ENCODE data around the gene SNRPB2.

DNA sequence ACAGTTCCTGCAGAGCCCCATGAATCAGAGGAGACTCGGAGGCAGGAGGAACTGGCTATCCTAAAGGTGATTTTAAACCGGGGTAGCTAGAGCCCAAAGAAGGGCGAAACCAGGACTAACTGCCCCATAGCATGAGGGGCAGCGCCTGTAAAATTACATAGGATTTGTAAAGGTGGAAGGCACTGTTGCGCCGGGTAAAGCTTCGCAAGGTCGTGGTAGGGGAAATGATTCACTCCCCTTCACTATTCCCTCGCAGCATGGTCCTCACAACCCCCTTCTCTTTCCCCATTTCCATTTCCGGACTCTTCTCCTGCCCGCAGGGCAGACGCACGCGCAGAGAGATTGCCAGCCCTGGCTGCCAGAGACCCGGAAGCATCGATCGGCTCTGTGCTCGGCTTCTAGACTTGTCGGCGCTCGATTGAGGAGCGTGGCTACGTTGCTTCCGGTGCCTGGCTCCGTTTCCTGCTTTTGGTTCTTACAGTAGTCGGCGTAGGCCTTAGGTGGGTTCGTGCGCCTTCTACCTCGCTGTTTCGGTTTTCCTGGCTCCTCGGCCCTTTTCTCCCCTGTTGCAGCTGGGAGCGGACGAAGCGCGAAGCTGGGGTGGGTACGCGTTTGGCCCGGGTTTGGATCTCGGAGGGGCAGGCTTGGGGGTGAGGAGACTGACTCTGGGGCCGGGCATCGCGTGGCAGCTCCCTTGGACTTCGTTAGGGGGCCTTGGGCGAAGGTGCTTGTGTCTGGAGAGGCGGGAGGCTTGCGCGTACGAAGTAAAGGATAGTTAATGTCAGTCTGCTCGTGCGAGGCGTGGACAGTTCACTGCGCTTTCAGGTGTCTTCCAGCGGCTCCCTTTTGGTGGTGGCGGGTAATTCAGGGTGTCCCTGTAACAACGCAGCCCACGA, at the start of gene SNRPB2:
- TF ChIP-seq CTCF (IDR thresholded peaks at IDR 0.05; ENCODE audit: extremely low read depth in 1 of 2, insufficient read depth in 1 of 2, low read depth in 1 of 2, low read length in 2 of 2) (no peak), POLR2AphosphoS5 (IDR thresholded peaks at IDR 0.05; ENCODE audit: insufficient read depth, low read depth, low read length) (peak; percentile 89), POLR2A (IDR thresholded peaks at IDR 0.05; ENCODE audit: low read depth, low read length) (peak; percentile 90)
